HUES48 (cell line): ENCODE results near the gene UNC5B.

Experiments used
- H3K27ac ChIP-seq: one replicate; pipeline ENCODE4 v1.7.0; 2013; ENCODE audit warnings: low read depth, low read length, inconsistent platforms
- H3K27me3 ChIP-seq: 2 replicates; pipeline ENCODE4 v1.6.1; 2013; ENCODE audit warnings: mild to moderate bottlenecking, low read length; ENCODE audit not compliant: control insufficient read depth, insufficient read depth
- H3K36me3 ChIP-seq: 2 replicates; pipeline ENCODE4 v1.6.1; 2013; ENCODE audit warnings: low read length; ENCODE audit not compliant: control insufficient read depth, insufficient read depth
- H3K4me1 ChIP-seq: 2 replicates; pipeline ENCODE4 v1.6.1; 2013; ENCODE audit warnings: mild to moderate bottlenecking, low read length; ENCODE audit not compliant: control insufficient read depth, insufficient read depth
- H3K4me3 ChIP-seq: 2 replicates; pipeline ENCODE4 v1.5.1; 2013; ENCODE audit warnings: mild to moderate bottlenecking, low read depth, low read length
- H3K9ac ChIP-seq: 2 replicates; pipeline ENCODE4 v1.6.1; 2013; ENCODE audit warnings: mild to moderate bottlenecking, low read depth, low read length, moderate library complexity
- H3K9me3 ChIP-seq: 2 replicates; pipeline ENCODE4 v1.6.1; 2013; ENCODE audit warnings: low read length; ENCODE audit not compliant: control insufficient read depth, insufficient read depth

Gene UNC5B

DNA sequence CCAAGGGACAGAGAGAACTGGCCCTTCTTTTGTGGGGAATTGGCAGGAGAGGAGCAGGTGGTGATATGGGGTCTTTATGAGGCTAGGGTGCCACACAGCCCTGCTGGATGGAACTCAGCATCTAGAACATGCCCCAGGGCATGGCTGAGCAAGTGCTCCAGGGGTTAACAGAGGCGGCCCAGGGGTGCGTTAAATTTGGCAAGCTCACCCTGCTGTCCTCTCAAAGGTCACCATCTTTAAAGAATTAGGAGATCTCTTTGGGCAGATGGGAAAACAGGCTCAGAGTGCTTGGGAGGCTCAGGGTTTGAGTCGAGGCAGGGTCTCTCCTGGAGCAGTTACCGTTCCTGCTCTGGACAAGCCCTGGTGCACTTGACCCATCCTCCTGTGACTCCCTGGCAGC is 21.4 kb upstream of the UNC5B start:
- Histone ChIP-seq H3K27ac (no peak overlapping the region), H3K9me3 (no peaks in the 10 kb centered on the region), H3K4me1 (no peaks in the 10 kb centered on the region), H3K36me3 (no peaks in the 10 kb centered on the region), H3K4me3 (no peak overlapping the region), H3K27me3 (no peaks in the 10 kb centered on the region), H3K9ac (no peak overlapping the region)

DNA sequence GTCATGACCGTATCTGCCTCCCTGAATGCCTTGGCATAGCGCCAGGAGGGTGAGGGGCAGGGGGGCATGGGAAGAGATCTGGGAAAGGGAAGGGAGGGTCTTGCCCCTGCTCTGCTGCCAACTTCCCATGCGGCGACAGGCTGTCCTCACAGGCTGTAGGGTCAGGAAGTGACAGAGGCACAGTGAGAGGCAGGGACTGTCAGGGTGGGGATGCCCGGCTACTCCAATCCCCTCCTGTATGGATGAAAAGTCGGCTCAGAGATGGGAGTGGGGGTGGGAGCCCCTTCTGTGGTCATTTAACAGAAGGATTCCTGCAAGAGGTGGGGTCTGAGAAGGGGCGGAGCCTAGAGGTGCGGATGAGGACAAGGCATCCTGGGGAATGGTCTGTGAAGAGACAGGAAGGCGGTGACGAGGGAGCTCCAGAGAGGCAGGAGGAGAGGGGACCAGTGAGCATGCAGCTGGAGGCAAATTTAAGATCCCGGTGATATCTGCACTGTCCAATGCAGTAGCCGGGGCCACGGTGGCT is 20.8 kb upstream of the UNC5B start:
- H3K9me3 ChIP-seq, result no peaks in the 10 kb centered on the region
- no peak overlapping the region for H3K9ac ChIP-seq
- no peaks in the 10 kb centered on the region for H3K36me3 ChIP-seq
- H3K27me3 ChIP-seq, result no peaks in the 10 kb centered on the region
- no peak overlapping the region for H3K4me3 ChIP-seq
- no peak overlapping the region for H3K27ac ChIP-seq
- H3K4me1 ChIP-seq, result no peaks in the 10 kb centered on the region

DNA sequence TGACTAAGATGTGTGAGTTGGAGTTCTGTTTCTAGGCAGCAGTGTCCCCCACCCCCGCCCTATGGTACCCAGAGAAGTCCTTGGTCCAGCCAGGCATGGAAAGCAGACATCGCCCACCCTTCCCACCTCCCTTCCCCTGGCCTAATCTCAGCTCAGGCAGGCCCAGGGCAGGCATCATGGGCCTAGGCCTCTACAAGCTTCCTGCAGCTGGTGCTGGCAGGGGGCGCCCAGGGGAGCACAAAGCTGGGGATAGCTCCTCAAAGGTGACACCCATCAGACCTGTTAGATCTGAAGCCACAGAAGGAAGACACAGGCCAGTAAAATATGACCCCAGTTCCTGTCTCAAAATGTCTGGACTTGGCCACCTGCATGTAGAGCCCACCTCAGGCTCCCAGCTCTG is 18.9 kb upstream of the UNC5B start:
- no peaks in the 10 kb centered on the region for H3K36me3 ChIP-seq
- H3K27me3 ChIP-seq, result no peaks in the 10 kb centered on the region
- no peak overlapping the region for H3K4me3 ChIP-seq
- H3K27ac ChIP-seq, result no peak overlapping the region
- peaks cover 7% of the 10 kb centered on the region for H3K9me3 ChIP-seq
- no peak overlapping the region for H3K9ac ChIP-seq
- H3K4me1 ChIP-seq, result no peaks in the 10 kb centered on the region

DNA sequence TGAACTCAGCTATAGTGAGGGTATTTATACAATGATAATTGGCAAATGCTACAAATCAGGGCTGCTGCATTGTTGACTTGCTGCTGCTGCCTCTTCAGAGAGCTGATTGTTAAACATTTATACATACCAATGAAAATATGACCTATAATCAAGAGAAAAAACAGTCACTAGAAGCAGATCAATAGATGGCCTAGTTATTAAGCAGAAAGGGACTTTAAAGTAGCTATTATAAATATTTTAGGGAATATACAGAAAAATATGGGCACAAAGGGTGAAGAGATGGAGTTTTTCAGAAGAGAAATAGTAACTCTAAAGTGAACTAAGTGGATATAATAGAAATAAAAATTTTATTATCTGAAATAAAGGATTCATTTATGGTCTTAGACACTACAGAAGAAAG is 14.4 kb upstream of the UNC5B start:
- Histone ChIP-seq H3K9me3 (peaks cover 11% of the 10 kb centered on the region), H3K4me1 (no peaks in the 10 kb centered on the region), H3K27me3 (no peaks in the 10 kb centered on the region), H3K36me3 (no peaks in the 10 kb centered on the region), H3K4me3 (no peak overlapping the region), H3K9ac (no peak overlapping the region), H3K27ac (no peak overlapping the region)

DNA sequence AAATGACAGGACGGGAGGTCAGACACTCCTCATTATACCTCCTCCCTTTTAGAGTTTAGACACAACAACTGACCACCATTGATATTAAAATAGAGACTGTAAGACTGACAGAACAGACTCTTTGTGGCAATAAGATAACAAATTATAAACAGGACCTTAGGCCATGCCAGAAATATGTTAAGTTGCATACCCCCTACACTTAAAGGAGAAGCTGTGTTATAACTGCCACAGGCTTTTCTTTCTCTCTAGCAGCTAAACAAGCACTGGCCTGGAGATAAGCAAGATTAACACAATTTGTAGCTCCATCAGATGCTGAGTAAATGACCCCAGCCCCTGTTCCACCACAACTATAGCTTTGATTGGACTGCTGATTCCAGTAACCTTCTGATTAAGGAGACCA is 10.5 kb upstream of the UNC5B start:
- peaks cover 8% of the 10 kb centered on the region; the same call in 1 of the 2 replicates for H3K4me1 ChIP-seq
- H3K4me3 ChIP-seq, result no peak overlapping the region
- no peaks in the 10 kb centered on the region for H3K36me3 ChIP-seq
- H3K9me3 ChIP-seq, result peaks cover 11% of the 10 kb centered on the region
- no peaks in the 10 kb centered on the region; the same call in 1 of the 2 replicates for H3K27me3 ChIP-seq
- no peak overlapping the region for H3K9ac ChIP-seq
- no peak overlapping the region for H3K27ac ChIP-seq

DNA sequence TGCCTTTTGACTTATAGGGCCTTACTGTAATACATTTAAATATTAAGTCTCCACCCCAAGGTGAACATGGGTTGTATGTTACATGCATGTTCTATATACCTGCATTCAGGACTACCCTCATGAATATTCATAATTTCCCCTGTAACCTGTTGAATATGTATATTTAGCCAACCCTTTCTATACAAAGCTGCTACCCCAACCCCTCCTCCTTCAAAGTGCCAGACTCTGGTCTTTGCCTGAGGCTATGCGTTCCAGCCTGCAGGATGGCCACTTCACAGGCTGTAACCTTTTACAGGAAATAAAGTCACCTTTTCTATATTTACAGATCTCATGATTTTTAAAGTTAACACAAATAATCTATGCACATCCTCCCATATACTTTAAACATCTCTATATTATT is 10.1 kb upstream of the UNC5B start:
- no peaks in the 10 kb centered on the region; the same call in 1 of the 2 replicates for H3K27me3 ChIP-seq
- no peak overlapping the region for H3K9ac ChIP-seq
- H3K27ac ChIP-seq, result no peak overlapping the region
- H3K9me3 ChIP-seq, result peaks cover 11% of the 10 kb centered on the region
- H3K36me3 ChIP-seq, result no peaks in the 10 kb centered on the region
- H3K4me1 ChIP-seq, result peaks cover 8% of the 10 kb centered on the region; the same call in 1 of the 2 replicates
- H3K4me3 ChIP-seq, result no peak overlapping the region

DNA sequence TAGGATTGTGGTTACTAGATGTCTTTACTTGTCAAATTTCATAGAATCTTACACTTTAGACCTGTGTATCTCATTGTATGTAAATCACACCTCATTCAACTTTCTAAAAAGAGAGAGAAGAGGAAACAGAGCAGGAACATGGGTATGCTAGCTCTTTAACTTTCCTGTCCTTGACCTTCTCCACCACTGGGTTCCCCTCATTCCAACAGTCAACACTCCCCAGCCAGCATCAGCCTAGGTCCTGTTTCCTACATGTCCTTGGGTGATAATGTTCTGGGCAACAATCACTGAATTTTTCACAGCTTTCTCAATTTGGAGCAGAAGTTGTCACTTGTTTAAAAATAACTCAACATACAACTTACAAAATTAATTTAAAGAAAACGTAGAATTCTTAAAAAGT is 9.2 kb upstream of the UNC5B start:
- Histone ChIP-seq H3K27ac (no peak overlapping the region), H3K4me1 (peaks cover 8% of the 10 kb centered on the region; the same call in 1 of the 2 replicates), H3K4me3 (no peak overlapping the region), H3K9ac (no peak overlapping the region), H3K27me3 (no peaks in the 10 kb centered on the region; the same call in 1 of the 2 replicates), H3K9me3 (peaks cover 6% of the 10 kb centered on the region), H3K36me3 (no peaks in the 10 kb centered on the region)

DNA sequence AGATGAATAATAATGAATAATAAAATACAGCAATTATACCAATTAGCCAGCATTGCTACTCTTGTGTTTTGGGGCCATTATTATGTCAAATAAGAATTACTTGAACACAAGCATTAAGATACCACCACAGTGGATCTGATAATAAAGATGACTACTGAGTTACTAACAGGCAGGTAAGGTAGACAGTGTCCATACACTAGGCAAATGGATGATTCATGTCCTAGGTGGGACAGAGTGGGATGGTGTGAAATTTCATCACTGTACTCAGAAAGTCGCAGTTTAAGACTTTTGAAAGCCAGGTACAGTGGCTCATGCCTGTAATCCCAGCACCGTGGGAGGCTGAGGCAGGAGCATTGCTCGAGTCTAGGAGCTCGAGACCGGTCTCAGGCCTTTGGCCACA is 8.7 kb upstream of the UNC5B start:
- peaks cover 4% of the 10 kb centered on the region; the same call in 1 of the 2 replicates for H3K9me3 ChIP-seq
- no peak overlapping the region for H3K27ac ChIP-seq
- peaks cover 8% of the 10 kb centered on the region; the same call in 1 of the 2 replicates for H3K4me1 ChIP-seq
- no peak overlapping the region for H3K4me3 ChIP-seq
- no peak overlapping the region for H3K9ac ChIP-seq
- no peaks in the 10 kb centered on the region; the same call in 1 of the 2 replicates for H3K27me3 ChIP-seq
- no peaks in the 10 kb centered on the region for H3K36me3 ChIP-seq

DNA sequence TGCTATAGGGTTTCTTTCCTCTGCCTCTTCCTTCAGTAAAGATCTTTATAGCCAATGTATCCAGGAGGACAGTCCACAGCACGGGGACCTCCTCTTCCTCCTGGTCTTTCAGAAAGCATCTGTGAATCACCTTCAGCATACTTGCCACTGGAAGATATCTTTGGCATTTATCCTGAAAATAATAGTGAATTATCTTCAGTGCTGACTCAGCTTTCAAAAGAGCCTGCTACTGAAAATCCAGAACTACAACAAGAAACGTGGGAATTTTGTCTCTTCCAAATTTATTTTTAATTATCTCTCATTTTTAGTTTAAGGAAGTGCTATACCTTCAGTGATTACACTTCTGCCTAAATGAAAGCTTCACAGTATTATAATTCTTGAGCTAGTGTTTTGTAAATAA is 7.6 kb upstream of the UNC5B start:
- no peak overlapping the region for H3K27ac ChIP-seq
- no peaks in the 10 kb centered on the region for H3K9me3 ChIP-seq
- H3K36me3 ChIP-seq, result no peaks in the 10 kb centered on the region
- H3K9ac ChIP-seq, result no peak overlapping the region
- peaks cover 7% of the 10 kb centered on the region for H3K27me3 ChIP-seq
- H3K4me1 ChIP-seq, result peaks cover 11% of the 10 kb centered on the region
- no peak overlapping the region for H3K4me3 ChIP-seq

DNA sequence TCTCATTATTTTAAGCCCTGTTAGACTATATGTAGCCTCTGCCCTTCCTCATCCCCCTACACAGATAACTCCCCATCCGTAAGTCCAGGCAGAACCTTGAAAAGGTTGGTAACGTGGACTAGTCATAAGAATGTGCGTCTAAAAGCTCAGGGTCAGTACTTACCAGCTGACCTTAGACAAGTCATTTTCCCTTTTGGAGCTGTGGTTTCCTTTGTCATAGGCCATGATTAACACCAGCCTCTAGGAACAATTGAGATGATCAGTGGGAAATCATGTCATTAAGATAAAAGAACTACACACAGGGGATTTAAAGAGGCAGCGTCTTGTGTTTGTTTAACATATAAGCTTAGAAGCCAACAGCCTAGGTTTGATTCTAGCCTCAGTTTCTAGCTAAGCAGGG is 6.9 kb upstream of the UNC5B start:
- H3K9me3 ChIP-seq, result no peaks in the 10 kb centered on the region
- H3K4me1 ChIP-seq, result peaks cover 19% of the 10 kb centered on the region
- H3K36me3 ChIP-seq, result no peaks in the 10 kb centered on the region
- H3K27ac ChIP-seq, result no peak overlapping the region
- peaks cover 14% of the 10 kb centered on the region for H3K27me3 ChIP-seq
- H3K4me3 ChIP-seq, result no peak overlapping the region
- H3K9ac ChIP-seq, result no peak overlapping the region

DNA sequence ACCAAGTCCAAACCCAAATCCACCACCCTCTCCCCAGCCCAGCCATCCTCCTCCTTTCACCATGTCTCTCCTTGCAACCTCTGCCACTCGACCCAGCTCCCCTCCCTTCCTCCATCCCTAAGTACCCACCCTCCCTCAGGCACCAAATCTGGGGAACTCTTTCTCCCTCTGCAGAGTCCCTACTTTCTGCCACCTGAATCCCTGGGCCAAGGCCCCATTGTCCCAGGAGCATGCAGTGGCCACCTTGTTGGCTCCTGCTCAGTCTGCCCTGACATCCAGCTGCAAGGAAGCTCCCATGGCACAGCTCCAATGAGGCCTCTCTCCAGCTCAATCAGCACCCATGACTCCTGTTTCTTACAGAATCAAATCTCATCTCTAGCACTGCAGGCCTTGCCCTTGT is 5.5 kb upstream of the UNC5B start:
- no peak overlapping the region for H3K9ac ChIP-seq
- H3K36me3 ChIP-seq, result no peaks in the 10 kb centered on the region
- H3K27me3 ChIP-seq, result peaks cover 28% of the 10 kb centered on the region
- H3K27ac ChIP-seq, result no peak overlapping the region
- H3K9me3 ChIP-seq, result no peaks in the 10 kb centered on the region
- H3K4me3 ChIP-seq, result no peak overlapping the region
- H3K4me1 ChIP-seq, result peaks cover 20% of the 10 kb centered on the region

DNA sequence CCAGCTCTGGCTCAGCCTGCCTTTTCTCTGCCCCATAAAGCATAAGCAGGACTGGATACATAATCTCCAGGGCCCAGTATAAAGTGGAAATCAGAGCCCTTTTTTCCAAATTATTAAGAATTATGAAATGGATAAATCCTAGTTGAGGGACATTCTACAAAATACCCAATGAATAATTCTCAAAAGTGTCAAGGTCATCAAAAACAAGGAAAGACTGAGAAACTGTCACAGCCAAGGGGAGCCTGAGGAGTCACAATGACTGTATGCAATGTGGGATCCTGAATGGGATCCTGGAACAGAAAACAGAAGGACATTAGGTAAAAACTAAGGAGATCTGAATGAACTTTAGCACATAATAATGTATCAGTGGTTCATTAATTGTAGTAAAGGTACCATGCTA is 4.8 kb upstream of the UNC5B start:
- Histone ChIP-seq H3K27me3 (peaks cover 30% of the 10 kb centered on the region), H3K9ac (no peak overlapping the region), H3K4me3 (no peak overlapping the region), H3K9me3 (no peaks in the 10 kb centered on the region), H3K27ac (no peak overlapping the region), H3K36me3 (no peaks in the 10 kb centered on the region), H3K4me1 (peaks cover 20% of the 10 kb centered on the region)
